DMS53 (cell line): ENCODE measurements around the gene HPX.
A peak's percentile ranks its signal among the peaks of the same experiment; 100 is the strongest.

ENCODE experiments used
- DNase-seq: peaks from one replicate; lab custom pipeline; 2025; lab: John Stamatoyannopoulos, UW

Gene HPX

GRCh38 chr11:6440906-6441358, at the start of gene HPX:
HPX (minus strand) TSS chr11:6440987; CDS start chr11:6440963, 24 bp downstream.
- peak; percentile 38 for DNase-seq

GRCh38 chr11:6489306-6489705, 48.5 kb upstream of the HPX start:
- peak; percentile 56 for DNase-seq

GRCh38 chr11:6488821-6489220, 48.0 kb upstream of the HPX start:
- no peak for DNase-seq

GRCh38 chr11:6488342-6488741, 47.6 kb upstream of the HPX start:
- DNase-seq, result no peak

- no peak for DNase-seq
Measured at GRCh38 chr11:6486938-6487337, 46.2 kb upstream of the HPX start.

- DNase-seq, result no peak
Measured at GRCh38 chr11:6486256-6486655, 45.5 kb upstream of the HPX start.

- no peak for DNase-seq
Measured at GRCh38 chr11:6485661-6486060, 44.9 kb upstream of the HPX start.

GRCh38 chr11:6483015-6483414, 42.2 kb upstream of the HPX start:
- no peak for DNase-seq

- no peak for DNase-seq
Measured at GRCh38 chr11:6482441-6482840, 41.7 kb upstream of the HPX start.

- DNase-seq, result peak; percentile 56
Measured at GRCh38 chr11:6481924-6482275, 41.1 kb upstream of the HPX start.

- DNase-seq, result peak; percentile 99
Measured at GRCh38 chr11:6481012-6481923, 40.5 kb upstream of the HPX start, which contains the start of the genes ARFIP2 and TIMM10B. ARFIP2 (minus strand) TSS chr11:6481331; CDS start chr11:6480421, 910 bp downstream. TIMM10B (plus strand) TSS chr11:6481501; CDS start chr11:6481517, 16 bp downstream.

GRCh38 chr11:6480299-6480914, 39.6 kb upstream of the HPX start:
- DNase-seq, result no peak

- peak; percentile 39 for DNase-seq
Measured at GRCh38 chr11:6476571-6476970, 35.8 kb upstream of the HPX start.

- DNase-seq, result peak; percentile 93
Measured at GRCh38 chr11:6475936-6476335, 35.1 kb upstream of the HPX start.

- peak; percentile 50 for DNase-seq
Measured at GRCh38 chr11:6474806-6475500, 34.2 kb upstream of the HPX start.

- no peak for DNase-seq
Measured at GRCh38 chr11:6474413-6474792, 33.6 kb upstream of the HPX start.

GRCh38 chr11:6473451-6474412, 32.9 kb upstream of the HPX start, which contains the start of gene TRIM3:
TRIM3 (minus strand) TSS chr11:6473941; CDS start chr11:6465695, 8,246 bp downstream.
- peak; percentile 95 for DNase-seq

GRCh38 chr11:6472934-6473333, 32.1 kb upstream of the HPX start:
- no peak for DNase-seq

- DNase-seq, result no peak
Measured at GRCh38 chr11:6469599-6469998, 28.8 kb upstream of the HPX start.

- DNase-seq, result peak; percentile 34
Measured at GRCh38 chr11:6468712-6469495, 28.1 kb upstream of the HPX start.

GRCh38 chr11:6459099-6459450, 18.3 kb upstream of the HPX start:
- DNase-seq, result no peak
